Measurements from ENCODE around the gene A2ML1. TPM values are rescaled to one million over a fixed set of nuclear protein-coding genes. Genes with fewer than 3 reads are reported as not detected.

The A2ML1 gene
- total and polyA plus RNA-seq, 2 of the 4 experiments (the other 2 are of a cell fraction): not detected

- H3K23ac ChIP-seq (ENCODE audit: low read depth, low read length): no peak overlapping the region
- intact Hi-C loops (cut with micrococcal nuclease): no loop called here
- H3K36me3 ChIP-seq (ENCODE audit: control insufficient read depth, insufficient read depth, low read length): no peaks in the 10 kb centered on the region
- no peak overlapping the region for H2AK9ac ChIP-seq (replicated peaks; ENCODE audit: low read depth, low read length, poor library complexity)
- no CpG with 5 or more reads among the region's 6 CpGs for WGBS, 2 experiments (ENCODE audit: extremely low coverage in 2 of 2, insufficient read length in 1 of 2)
- dilution Hi-C loops (cut with HindIII; ENCODE audit: low sequenced_read_pairs, unreplicated experiment): no loop called here
- no peaks in the 10 kb centered on the region for H3K79me1 ChIP-seq (ENCODE audit: low read depth in 1 of 2, low read length in 2 of 2)
- H4K20me1 ChIP-seq (ENCODE audit: insufficient read depth, low read length): no peaks in the 10 kb centered on the region
- no peak overlapping the region for H2BK15ac ChIP-seq (ENCODE audit: low read depth, low read length)
- H3K4me3 ChIP-seq (ENCODE audit: insufficient read depth, low read depth, low read length): no peak overlapping the region
- BruUV-seq (replicated peaks): no TSS peak
- no peaks in the 10 kb centered on the region for H3K9me3 ChIP-seq (ENCODE audit: control insufficient read depth, insufficient read depth, low read length)
- no peak overlapping the region for H3K56ac ChIP-seq (ENCODE audit: extremely low read depth, insufficient read depth, low read length)
- no peak for TF ChIP-seq CEBPB (IDR thresholded peaks at IDR 0.05; ENCODE audit: low read depth, low read length)
- no peak for TF ChIP-seq POLR2A (IDR thresholded peaks at IDR 0.05; ENCODE audit: low read depth, low read length)
- TF ChIP-seq CTCF (conservative IDR thresholded peaks at IDR 0.05; ENCODE audit: low read depth, low read length): no peak
- no peak for TF ChIP-seq ELK1 (IDR thresholded peaks at IDR 0.05; ENCODE audit: borderline replicate concordance, low read depth, low read length)
- no peak for TF ChIP-seq BHLHE40 (IDR thresholded peaks at IDR 0.05; ENCODE audit: low read depth, low read length)
- TF ChIP-seq CHD1 (IDR thresholded peaks at IDR 0.05; ENCODE audit: low read depth, low read length): no peak
- no peak for TF ChIP-seq NFE2L2 (IDR thresholded peaks at IDR 0.05; ENCODE audit: low read depth, low read length)
- TF ChIP-seq RFX5 (IDR thresholded peaks at IDR 0.05; ENCODE audit: low read depth, low read length): no peak
- TF ChIP-seq RAD21 (IDR thresholded peaks at IDR 0.05; ENCODE audit: low read length): no peak
- TF ChIP-seq FOS (IDR thresholded peaks at IDR 0.05; ENCODE audit: low read depth, low read length): no peak
- no peak for TF ChIP-seq USF2 (IDR thresholded peaks at IDR 0.05; ENCODE audit: low read depth, low read length)
- TF ChIP-seq MXI1 (IDR thresholded peaks at IDR 0.05; ENCODE audit: borderline replicate concordance, low read depth, low read length): no peak
- TF ChIP-seq RCOR1 (IDR thresholded peaks at IDR 0.05; ENCODE audit: insufficient replicate concordance, low read length): no peak
- no peak for TF ChIP-seq MAFK (IDR thresholded peaks at IDR 0.05; ENCODE audit: low read depth, low read length)
- no peak for TF ChIP-seq MAZ (IDR thresholded peaks at IDR 0.05; ENCODE audit: borderline replicate concordance, low read depth, low read length)
- TF ChIP-seq SMC3 (IDR thresholded peaks at IDR 0.05; ENCODE audit: low read depth, low read length): no peak
- H4K91ac ChIP-seq (ENCODE audit: insufficient read depth, low read depth, low read length): no peak overlapping the region
- H2BK5ac ChIP-seq (ENCODE audit: low read depth, low read length, poor library complexity, severe bottlenecking): no peak overlapping the region
- H3K9ac ChIP-seq (ENCODE audit: low read depth, low read length): no peak overlapping the region
- H3K14ac ChIP-seq (replicated peaks; ENCODE audit: low read depth, low read length): no peak overlapping the region
- ATAC-seq (ENCODE audit: low read depth) (no peak), DNase-seq (no peak)
- H2AFZ ChIP-seq (replicated peaks; ENCODE audit: low read length, poor library complexity): no peak overlapping the region
- H4K8ac ChIP-seq (ENCODE audit: low read depth in 2 of 2, low read length in 2 of 2): no peak overlapping the region
- CTCF ChIA-PET: no interaction called here
- no peak overlapping the region for H2BK20ac ChIP-seq (ENCODE audit: low read depth, low read length)
- POLR2A ChIA-PET (ENCODE audit: unreplicated experiment): no interaction called here
- no peak overlapping the region for H3K18ac ChIP-seq (ENCODE audit: low read depth, low read length)
- no peaks in the 10 kb centered on the region for H3K9me1 ChIP-seq (ENCODE audit: insufficient read depth, low read length)
- H3K4ac ChIP-seq (ENCODE audit: low read depth, low read length): no peak overlapping the region
- H3K27me3 ChIP-seq (ENCODE audit: control insufficient read depth, insufficient read depth, low read length): no peaks in the 10 kb centered on the region; the same call in 1 of the 2 replicates
- no peak overlapping the region for H4K5ac ChIP-seq (ENCODE audit: low read depth, low read length)
- H3K27ac ChIP-seq (ENCODE audit: insufficient read depth, low read length): no peak overlapping the region
- no peaks in the 10 kb centered on the region for H3K4me1 ChIP-seq (ENCODE audit: control insufficient read depth, insufficient read depth, low read length)
- in situ Hi-C loops (cut with MboI; ENCODE audit: low sequenced_read_pairs): no loop called here
- H2BK120ac ChIP-seq (ENCODE audit: low read depth, low read length): no peak overlapping the region
- no peak overlapping the region for H2AK5ac ChIP-seq (ENCODE audit: low read depth, low read length)
- H3K4me2 ChIP-seq (ENCODE audit: low read depth, low read length): no peak overlapping the region
Measured at GRCh38 chr12:8886502-8887284, 64.3 kb downstream of the A2ML1 start.
